NCI-H526 treated with DMSO at 0.1 percent for 48 hours (cell line): ENCODE data around the gene CDX4.
"Not testable (repeated sequence)": the region's sequence is repeated elsewhere in the genome, so short reads cannot be mapped to it uniquely, and the experiment has no call there.

Experiments used
- DNase-seq: peaks from one replicate; lab custom pipeline; 2025; lab: John Stamatoyannopoulos, UW

CDX4 gene

DNA sequence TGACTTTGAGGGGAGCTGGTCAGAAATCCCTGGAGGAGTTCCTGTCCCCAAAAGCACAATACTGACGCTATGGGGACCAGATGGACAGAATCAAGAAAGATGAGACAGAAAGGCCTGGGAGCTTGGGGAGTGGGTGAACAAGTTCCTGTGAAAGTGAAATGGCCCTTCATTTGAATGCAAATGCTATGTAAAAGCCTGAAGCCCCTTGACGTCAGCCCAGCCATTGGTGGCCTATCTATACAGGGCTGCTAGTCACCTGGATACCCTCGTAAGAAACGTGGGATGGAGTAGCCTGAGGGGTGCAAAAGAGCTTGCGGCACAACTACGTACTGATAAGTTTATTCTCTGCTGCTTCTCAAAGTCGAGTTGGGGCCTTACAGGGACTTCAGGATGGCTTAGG is at the start of gene CDX4:
TSS of gene CDX4 (plus strand) at position 223 of the 400 bp plus-strand sequence. CDS start 201 bp downstream, outside the sequence.
- no peak for DNase-seq

- DNase-seq, result no peak
Observed at GRCh38 chrX:73398185-73398914, 48.5 kb upstream of the CDX4 start.

DNA sequence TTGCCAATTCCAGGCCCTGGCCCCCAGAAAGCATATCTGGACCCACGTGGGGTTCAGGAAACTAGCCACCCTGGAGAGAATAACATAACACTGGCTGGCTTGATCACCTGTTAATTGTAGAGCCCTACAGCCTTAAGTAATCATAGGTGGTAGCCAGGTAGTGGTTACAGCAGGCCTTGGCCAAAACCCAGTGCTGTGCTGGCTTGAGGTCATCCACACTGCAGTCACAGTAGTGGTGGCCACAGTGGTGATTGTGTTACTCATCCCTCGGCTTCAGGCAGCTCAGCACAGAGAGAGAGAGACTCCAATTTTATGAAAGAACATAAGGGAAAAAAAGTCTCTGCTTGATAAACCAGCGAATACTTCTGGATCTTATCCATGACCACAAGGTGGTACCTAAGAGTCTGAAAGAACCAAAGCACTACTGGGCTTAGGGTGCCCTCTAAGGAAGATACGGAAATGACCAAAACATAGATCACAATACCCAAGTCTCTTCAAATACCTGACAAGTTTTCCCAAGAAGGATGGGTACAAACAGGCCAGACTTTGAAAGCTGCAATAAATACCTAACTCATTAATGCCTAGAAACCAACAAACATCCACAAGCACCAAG is 46.6 kb upstream of the CDX4 start:
- DNase-seq, result no peak

DNA sequence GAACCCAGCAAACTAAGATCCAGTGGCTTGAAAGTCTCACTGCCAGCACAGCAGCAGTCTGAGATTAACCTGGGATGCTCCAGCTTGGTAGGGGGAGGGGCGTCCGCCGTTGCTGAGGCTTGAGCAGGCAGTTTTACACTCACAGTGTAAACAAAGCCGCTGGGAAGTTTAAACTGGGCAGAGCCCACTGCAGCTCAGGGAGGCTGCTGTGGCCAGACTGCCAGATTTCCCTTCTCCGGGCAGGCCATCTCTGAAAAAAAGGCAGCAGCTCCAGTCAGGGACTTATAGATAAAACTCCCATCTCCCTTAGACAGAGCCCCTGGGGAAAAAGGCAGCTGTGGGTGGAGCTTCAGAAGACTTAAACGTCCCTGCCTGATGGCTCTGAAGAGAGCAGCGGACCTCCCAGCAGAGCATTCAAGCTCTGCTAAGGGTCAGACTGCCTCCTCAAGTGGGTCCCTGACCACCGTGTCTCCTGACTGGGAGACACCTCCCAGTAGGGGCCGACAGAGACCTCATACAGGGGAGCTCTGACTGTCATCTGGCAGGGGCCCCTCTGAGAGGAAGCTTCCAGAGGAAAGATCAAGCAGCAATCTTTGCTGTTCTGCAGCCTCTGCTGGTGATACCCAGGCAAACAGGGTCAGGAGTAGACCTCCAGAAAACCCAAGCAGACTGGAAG is 45.1 kb upstream of the CDX4 start:
- no peak for DNase-seq

DNA sequence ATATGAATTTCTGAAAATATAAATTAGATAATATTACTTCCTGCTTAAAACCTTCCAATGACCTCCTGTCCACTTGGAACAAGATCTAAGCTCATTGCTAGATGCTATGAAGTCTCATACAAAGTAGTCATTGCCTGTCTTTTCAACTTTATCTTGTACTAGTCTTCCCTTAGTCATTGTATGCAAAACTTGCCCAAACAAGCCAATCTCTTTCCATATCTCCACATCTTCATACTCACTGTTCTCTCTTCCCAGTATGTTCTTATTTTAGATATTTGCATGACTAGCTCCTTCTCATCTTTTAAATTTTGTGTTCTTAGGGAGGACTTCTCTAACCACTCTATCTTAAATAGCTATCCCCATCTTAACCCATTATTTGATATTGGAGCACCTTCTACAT is 33.9 kb upstream of the CDX4 start:
- no peak for DNase-seq

DNA sequence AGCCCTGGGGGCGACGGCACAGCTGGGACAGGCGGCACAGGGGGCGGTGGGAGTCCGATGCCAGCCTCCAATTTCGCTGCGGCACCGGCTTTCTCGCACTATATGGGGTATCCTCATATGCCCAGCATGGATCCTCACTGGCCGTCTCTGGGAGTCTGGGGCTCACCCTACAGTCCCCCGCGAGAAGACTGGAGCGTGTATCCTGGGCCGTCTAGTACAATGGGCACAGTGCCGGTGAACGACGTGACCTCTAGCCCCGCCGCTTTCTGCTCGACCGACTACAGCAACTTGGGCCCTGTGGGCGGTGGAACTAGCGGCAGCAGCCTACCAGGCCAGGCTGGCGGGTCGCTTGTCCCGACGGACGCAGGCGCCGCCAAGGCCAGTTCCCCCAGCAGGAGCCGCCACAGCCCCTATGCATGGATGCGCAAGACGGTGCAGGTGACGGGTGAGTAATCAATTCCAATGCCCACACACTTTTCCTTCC is 500 bp downstream of the CDX4 start:
- no peak for DNase-seq

- DNase-seq, result no peak
Observed at GRCh38 chrX:73448379-73448778, 1.5 kb downstream of the CDX4 start.

GRCh38 chrX:73455171-73455570 is 8.3 kb downstream of the CDX4 start:
- DNase-seq, result no peak

- DNase-seq, result no peak
Observed at GRCh38 chrX:73457306-73457705, 10.5 kb downstream of the CDX4 start.

GRCh38 chrX:73468376-73468775 is 21.5 kb downstream of the CDX4 start:
- DNase-seq, result no peak

DNA sequence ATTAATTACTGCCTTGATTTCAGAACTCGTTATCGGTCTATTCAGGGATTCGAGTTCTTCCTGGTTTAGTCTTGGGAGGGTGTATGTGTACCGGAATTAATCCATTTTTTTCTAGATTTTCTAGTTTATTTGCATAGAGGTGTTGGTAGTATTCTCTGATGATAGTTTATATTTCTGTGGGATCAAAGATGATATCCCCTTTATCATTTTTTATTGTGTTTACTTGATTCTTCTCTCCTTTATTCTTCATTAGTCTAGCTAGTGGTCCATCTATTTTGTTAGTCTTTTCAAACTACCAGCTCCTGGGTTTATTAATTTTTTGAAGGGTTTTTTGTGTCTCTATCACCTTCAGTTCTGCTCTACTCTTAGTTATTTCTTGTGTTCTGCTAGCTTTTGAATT is 32.1 kb downstream of the CDX4 start:
- no peak for DNase-seq

DNA sequence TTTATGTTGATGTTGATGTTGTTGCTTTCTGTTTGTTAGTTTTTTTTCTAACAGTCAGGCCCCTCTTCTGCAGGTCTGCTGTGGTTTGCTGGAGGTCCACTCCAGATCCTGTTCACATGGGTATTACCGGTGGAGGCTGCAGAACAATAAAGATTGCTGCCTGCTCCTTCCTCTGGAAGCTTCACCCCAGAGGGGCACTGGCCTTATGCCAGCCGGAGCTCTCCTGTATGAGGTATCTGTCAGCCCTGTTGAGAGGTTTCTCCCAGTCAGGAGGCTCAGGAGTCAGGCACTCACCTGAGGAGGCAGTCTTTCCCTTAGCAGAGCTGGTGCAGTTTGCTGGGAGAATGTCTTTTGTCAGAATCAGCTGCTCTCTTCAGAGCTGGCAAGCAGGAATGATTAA is 34.7 kb downstream of the CDX4 start:
- DNase-seq, result no peak

- no peak for DNase-seq
Observed at GRCh38 chrX:73490661-73491060, 43.8 kb downstream of the CDX4 start.

DNA sequence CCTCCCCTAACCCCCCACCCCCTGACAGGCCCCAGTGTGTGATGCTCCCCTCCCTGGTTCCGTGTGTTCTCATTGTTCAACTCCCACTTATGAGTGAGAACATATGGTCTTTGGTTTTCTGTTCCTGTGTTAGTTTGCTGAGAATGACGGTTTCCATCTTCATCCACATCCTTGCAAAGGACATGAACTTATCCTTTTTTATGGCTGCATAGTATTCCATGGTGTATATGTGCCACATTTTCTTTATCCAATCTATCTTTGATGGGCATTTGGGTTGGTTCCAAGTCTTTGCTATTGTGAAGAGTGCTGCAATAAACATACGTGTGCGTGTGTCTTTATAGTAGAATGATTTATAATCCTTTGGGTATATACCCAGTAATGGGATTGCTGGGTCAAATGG is 45.3 kb downstream of the CDX4 start:
- not testable (repeated sequence) for DNase-seq
